GM19324 (cell line): ENCODE results near the gene SLFN14.
A peak's percentile ranks its signal among the peaks of the same experiment; 100 is the strongest.

Experiments
- ATAC-seq: cut with Tn5 transposase; IDR thresholded peaks from one replicate; pipeline ENCODE4 v1.9.1; 2021; ENCODE audit warnings: mild to moderate bottlenecking, moderate library complexity; ENCODE audit not compliant: unreplicated experiment, low FRiP score

The SLFN14 gene

DNA sequence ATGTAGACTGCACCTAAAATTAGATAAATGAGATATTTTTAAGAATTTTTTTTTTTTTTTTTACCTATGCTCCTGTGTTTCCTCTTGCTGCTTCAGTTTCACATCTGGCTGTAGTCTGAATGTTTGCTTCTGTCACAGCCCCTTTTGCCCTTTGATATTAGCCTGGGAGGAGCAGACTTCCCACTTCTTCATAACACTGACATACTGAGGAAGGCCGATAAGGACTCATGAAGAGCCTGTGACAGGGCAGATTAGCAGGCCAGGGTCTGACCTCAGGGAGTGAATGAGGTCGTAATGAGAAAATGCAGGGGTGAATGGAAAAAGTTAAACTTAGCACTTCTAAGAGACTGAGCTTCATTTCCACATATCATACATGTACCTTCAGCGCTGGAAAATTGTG is at the start of gene SLFN14:
Gene SLFN14 (minus strand): TSS at position 117 of the 400 bp plus-strand sequence. CDS start 2,757 bp downstream, outside the sequence.
- ATAC-seq = no peak

- no peak for ATAC-seq
Observed at GRCh38 chr17:35609831-35610230, 49.2 kb upstream of the SLFN14 start.

DNA sequence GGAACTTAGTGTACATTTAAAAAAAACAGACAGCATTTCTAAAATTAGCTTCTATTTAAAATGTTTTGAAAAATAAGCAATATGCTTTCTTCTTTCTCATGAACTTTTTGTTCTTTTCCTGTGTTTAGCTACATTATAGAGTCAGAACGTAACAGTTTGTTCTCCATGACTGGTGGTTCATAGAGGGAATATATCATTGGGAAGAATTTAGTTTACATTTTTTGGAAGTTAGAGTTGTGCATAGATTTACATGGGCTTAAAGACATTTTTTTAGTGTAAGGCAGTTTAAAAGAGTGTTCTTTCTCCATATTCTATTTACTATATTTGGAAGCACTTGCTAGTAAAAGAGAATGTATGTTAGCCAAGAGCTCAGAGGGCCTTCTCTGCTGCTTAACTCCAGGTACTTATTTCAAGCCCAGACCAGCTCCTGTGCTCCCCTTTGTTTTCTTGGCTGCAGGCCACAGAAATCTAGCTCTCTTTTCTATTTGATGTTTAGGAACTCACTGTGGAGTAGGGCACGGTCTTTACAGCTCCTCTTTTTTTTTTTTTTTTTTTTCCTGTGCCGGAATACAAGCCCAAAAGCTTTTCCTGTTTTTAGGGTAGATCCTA is 46.7 kb upstream of the SLFN14 start:
- no peak for ATAC-seq

GRCh38 chr17:35605678-35606077 is 45.1 kb upstream of the SLFN14 start:
- no peak for ATAC-seq

GRCh38 chr17:35603674-35604073 is 43.1 kb upstream of the SLFN14 start:
- ATAC-seq = no peak

DNA sequence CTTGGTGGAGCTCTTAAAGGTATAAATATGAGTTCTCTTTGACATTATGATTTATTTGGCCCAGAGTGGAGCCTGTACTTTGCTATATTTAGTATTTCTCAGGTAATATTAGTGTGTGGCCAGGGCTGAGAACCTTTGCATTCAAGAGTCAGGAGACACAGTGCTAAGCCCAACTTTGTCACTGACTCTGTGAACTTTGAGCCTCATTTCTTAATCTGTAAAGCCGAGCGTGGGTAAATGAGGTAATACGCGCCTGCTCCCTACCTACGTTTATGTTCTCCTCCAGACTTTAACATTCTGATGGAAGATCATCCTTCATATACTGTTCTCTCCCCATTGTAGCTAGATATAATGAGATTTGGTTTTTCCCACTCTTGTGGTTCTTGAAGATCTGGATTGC is 37.0 kb upstream of the SLFN14 start:
- no peak for ATAC-seq

- ATAC-seq = no peak
Observed at GRCh38 chr17:35596530-35597233, 36.1 kb upstream of the SLFN14 start.

- no peak for ATAC-seq
Observed at GRCh38 chr17:35596072-35596471, 35.5 kb upstream of the SLFN14 start.

DNA sequence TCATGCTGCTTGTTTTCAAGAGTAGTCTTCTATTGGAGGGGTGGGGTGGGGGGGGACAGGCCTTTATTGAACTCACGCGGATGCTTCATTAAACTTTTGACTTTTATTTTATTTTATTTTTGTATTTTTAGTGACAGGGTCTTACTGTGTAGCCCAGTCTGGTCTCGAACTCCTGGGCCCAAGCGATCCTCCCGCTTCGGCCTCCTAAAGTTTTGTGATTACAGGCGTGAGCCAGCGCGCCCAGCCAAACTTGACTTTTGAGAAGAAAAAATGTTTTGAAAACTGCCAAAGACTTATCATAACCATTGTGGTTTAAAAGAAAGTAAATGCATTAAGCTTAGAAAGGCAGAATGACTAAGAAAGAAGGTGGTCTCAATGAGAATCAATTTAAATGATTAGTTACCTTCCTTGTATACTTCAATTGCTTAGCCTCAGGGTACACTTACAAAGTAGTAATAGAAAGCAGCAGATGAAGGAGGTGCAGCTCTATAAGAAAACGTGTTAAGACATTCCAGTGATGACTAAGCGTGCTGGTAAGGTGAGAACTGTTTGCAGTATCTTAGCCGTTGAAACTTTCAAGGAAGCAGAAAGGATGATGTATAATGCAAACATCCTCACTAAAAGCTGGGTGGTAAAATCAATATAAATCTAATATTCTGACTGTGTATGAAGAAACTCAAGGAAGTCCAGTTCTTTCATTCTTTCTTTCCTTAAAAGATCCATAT is 27.7 kb upstream of the SLFN14 start:
- no peak for ATAC-seq

GRCh38 chr17:35587074-35587961 is 26.7 kb upstream of the SLFN14 start, which contains the start of gene AP2B1:
Gene AP2B1 (plus strand): TSS chr17:35587322. CDS start chr17:35594031, 6,709 bp downstream.
- ATAC-seq = peak; percentile 86

DNA sequence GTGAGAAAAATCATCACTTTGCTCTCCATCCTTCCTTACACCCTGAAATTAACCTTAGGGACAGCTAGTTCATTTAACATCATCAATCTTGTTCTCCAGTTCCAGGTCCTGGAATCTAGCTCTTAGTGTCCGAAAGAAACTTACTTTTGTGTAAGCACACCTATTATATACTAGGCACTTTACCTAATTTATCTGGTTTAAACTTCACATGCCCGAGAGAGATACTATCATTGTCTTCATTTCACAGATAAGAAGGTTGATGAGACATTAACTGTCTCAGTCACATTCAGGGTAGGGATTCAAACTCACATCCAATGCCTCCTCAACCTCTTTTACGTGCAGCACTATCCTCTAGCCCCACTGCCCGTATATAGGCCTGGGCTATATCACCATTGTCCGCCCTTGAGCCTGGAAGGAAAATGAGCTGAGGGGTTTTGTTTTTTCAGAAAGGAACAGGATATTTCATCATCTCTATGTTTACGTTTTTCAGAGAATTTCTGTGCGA is 26.0 kb upstream of the SLFN14 start:
- peak; percentile 9 for ATAC-seq

GRCh38 chr17:35584061-35584460 is 23.4 kb upstream of the SLFN14 start:
- no peak for ATAC-seq

- ATAC-seq = no peak
Observed at GRCh38 chr17:35578929-35579432, 18.4 kb upstream of the SLFN14 start.

DNA sequence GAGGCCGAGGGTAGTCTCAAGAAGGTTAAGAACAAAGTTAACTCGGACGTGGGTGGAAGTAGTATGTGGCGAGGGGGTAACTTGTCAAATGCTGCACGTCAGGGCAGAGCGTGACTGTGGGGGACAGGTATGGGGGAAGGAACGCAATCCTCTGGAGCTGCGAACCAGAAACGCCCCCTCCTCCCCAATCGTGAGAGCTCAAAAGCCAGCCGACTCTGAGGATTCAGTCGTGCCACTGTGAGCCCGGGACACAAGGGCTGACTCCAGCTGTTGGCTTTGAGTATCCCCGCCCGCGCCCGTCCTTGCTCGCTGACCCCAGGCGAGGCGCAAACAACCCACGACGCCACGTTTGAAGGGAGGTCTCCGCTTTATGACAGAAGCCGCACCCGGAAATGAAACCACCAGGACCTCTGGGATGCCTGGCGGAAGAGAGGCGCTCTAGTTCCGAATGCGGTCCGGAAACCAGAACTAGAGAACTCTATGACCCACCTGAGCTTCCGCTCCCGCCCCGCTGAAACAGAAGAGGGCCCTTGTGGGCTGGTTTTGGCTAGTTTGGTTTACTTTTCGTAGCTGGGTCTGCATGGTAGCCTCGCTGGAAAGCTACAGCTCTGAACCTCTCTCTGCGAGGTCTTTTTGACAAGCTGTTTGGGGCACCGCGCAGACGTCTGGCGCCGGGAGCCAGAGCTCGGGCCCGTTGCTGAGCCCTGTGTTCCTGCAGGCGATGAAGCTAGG is 17.7 kb upstream of the SLFN14 start, which contains the start of gene PEX12:
Gene PEX12 (minus strand): TSS at position 375 of the 732 bp plus-strand sequence. CDS start 550 bp downstream, outside the sequence.
- peak; percentile 90 for ATAC-seq

GRCh38 chr17:35577830-35578196 is 17.2 kb upstream of the SLFN14 start:
- no peak for ATAC-seq

DNA sequence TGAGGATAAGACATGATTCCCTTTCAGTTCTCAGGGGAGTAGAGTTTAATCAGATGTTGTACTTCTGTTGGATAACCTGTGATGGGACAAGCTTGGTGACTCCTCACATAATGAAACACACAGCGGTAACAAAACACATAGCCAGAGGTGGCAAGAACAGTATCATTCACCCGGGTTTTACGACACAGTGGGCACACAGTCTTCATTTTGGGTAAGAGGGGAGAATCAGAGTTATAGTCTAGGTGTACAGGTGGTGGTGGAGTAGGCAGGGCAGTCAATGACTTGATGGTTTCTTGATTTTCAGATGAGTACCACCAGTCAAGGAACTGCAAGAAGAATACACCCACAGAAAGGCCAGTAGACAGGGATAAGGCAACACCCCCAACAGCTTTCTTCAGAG is 15.1 kb upstream of the SLFN14 start:
- ATAC-seq = no peak

DNA sequence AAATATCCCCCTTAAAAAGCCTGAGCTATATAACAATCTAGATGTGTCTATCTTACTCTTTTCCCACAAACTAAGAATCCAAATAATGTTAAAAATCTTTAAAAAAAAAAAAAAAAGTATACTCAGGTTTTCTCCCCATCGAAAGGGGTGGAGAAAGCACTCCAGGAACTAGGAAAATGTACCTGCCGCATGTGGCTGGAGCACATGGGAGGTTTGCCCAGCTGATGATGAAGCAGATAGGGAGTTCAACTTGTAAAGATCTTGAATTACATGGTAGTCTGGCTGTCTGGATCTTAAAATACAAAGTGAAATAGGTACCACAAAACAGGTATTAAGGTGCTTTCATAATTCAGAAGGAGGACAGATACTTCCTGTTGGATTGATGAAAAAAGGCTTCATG is 8.8 kb upstream of the SLFN14 start:
- no peak for ATAC-seq

GRCh38 chr17:35568561-35568960 is 7.9 kb upstream of the SLFN14 start:
- no peak for ATAC-seq

GRCh38 chr17:35566968-35567367 is 6.3 kb upstream of the SLFN14 start:
- no peak for ATAC-seq
